Measurements from ENCODE around the gene DYSF.

Gene DYSF

GRCh38 chr2:71575966-71576365 is 122.6 kb downstream of the DYSF start:
- no peak overlapping the region for H3K4me3 ChIP-seq (ENCODE audit: low read length)
- TF ChIP-seq EZH2phosphoT487 (IDR thresholded peaks at IDR 0.05; ENCODE audit: borderline replicate concordance, low read length): no peak
- no peak for TF ChIP-seq CTCF (IDR thresholded peaks at IDR 0.05; ENCODE audit: low read depth, low read length, poor library complexity, severe bottlenecking)

GRCh38 chr2:71576541-71576940 is 123.2 kb downstream of the DYSF start:
- Histone ChIP-seq H3K36me3 (ENCODE audit: control insufficient read depth, low read length) (no peaks in the 10 kb centered on the region), H3K27me3 (ENCODE audit: control insufficient read depth, low read length) (no peaks in the 10 kb centered on the region), H3K4me2 (ENCODE audit: low read length) (no peak overlapping the region), H3K79me2 (ENCODE audit: control insufficient read depth, low read length) (no peaks in the 10 kb centered on the region), H3K4me3 (ENCODE audit: low read length) (no peak overlapping the region), H3K9me3 (ENCODE audit: control insufficient read depth, insufficient read depth, low read length) (no peaks in the 10 kb centered on the region), H3K4me1 (ENCODE audit: control insufficient read depth, low read length) (no peaks in the 10 kb centered on the region), H3F3A (ENCODE audit: control insufficient read depth, insufficient read depth) (no peaks in the 10 kb centered on the region), H3K9me2 (replicated peaks; ENCODE audit: control insufficient read depth, low read length) (no peaks in the 10 kb centered on the region), H4K20me1 (ENCODE audit: control insufficient read depth, insufficient read depth, low read depth, low read length) (no peaks in the 10 kb centered on the region), H3K27ac (ENCODE audit: low read depth, low read length) (no peak overlapping the region)
- TF ChIP-seq EZH2phosphoT487 (IDR thresholded peaks at IDR 0.05; ENCODE audit: borderline replicate concordance, low read length): no peak
- no peak for TF ChIP-seq CTCF (IDR thresholded peaks at IDR 0.05; ENCODE audit: low read depth, low read length, poor library complexity, severe bottlenecking)

More at GRCh38 chr2:71575966-71576365, 122.6 kb downstream of the DYSF start:
- Histone ChIP-seq H4K20me1 (ENCODE audit: control insufficient read depth, insufficient read depth, low read depth, low read length) (no peaks in the 10 kb centered on the region), H3K4me2 (ENCODE audit: low read length) (no peak overlapping the region), H3K79me2 (ENCODE audit: control insufficient read depth, low read length) (no peaks in the 10 kb centered on the region), H3K9me3 (ENCODE audit: control insufficient read depth, insufficient read depth, low read length) (peaks cover 5% of the 10 kb centered on the region; the same call in 1 of the 2 replicates), H3K27ac (ENCODE audit: low read depth, low read length) (no peak overlapping the region), H3K4me1 (ENCODE audit: control insufficient read depth, low read length) (no peaks in the 10 kb centered on the region), H3K27me3 (ENCODE audit: control insufficient read depth, low read length) (no peaks in the 10 kb centered on the region), H3K36me3 (ENCODE audit: control insufficient read depth, low read length) (no peaks in the 10 kb centered on the region), H3F3A (ENCODE audit: control insufficient read depth, insufficient read depth) (no peaks in the 10 kb centered on the region), H3K9me2 (replicated peaks; ENCODE audit: control insufficient read depth, low read length) (no peaks in the 10 kb centered on the region)

- Histone ChIP-seq H3K79me2 (ENCODE audit: control insufficient read depth, low read length) (no peaks in the 10 kb centered on the region), H3K27ac (ENCODE audit: low read depth, low read length) (no peak overlapping the region), H3K9me2 (replicated peaks; ENCODE audit: control insufficient read depth, low read length) (no peaks in the 10 kb centered on the region), H3K36me3 (ENCODE audit: control insufficient read depth, low read length) (no peaks in the 10 kb centered on the region), H3K4me3 (ENCODE audit: low read length) (no peak overlapping the region), H3K4me2 (ENCODE audit: low read length) (no peak overlapping the region), H4K20me1 (ENCODE audit: control insufficient read depth, insufficient read depth, low read depth, low read length) (no peaks in the 10 kb centered on the region), H3K4me1 (ENCODE audit: control insufficient read depth, low read length) (no peaks in the 10 kb centered on the region), H3K27me3 (ENCODE audit: control insufficient read depth, low read length) (no peaks in the 10 kb centered on the region), H3F3A (ENCODE audit: control insufficient read depth, insufficient read depth) (no peaks in the 10 kb centered on the region), H3K9me3 (ENCODE audit: control insufficient read depth, insufficient read depth, low read length) (no peaks in the 10 kb centered on the region)
- no peak for TF ChIP-seq CTCF (IDR thresholded peaks at IDR 0.05; ENCODE audit: low read depth, low read length, poor library complexity, severe bottlenecking)
- TF ChIP-seq EZH2phosphoT487 (IDR thresholded peaks at IDR 0.05; ENCODE audit: borderline replicate concordance, low read length): no peak
Observed at GRCh38 chr2:71577209-71577608, 123.8 kb downstream of the DYSF start.
